BLaER1 (cell line): ENCODE data around the gene TNMD.

Experiments
- H3K27ac ChIP-seq: shearing (Covaris generic); formaldehyde crosslinking; 2 replicates; pipeline ENCODE4 v1.8.1; 2022
- H3K27me3 ChIP-seq: shearing (Covaris generic); formaldehyde crosslinking; 2 replicates; pipeline ENCODE4 v1.8.1; 2022
- H3K36me3 ChIP-seq: shearing (Covaris generic); formaldehyde crosslinking; 2 replicates; pipeline ENCODE4 v1.8.1; 2022
- H3K4me1 ChIP-seq: shearing (Covaris generic); formaldehyde crosslinking; 2 replicates; pipeline ENCODE4 v1.8.1; 2022
- H3K4me2 ChIP-seq: shearing (Covaris generic); formaldehyde crosslinking; 2 replicates; pipeline ENCODE4 v1.8.1; 2022
- H3K4me3 ChIP-seq: shearing (Covaris generic); formaldehyde crosslinking; 2 replicates; pipeline ENCODE4 v1.8.1; 2022
- H3K9ac ChIP-seq: shearing (Covaris generic); formaldehyde crosslinking; 2 replicates; pipeline ENCODE4 v1.8.1; 2022
- H3K9me3 ChIP-seq: shearing (Covaris generic); formaldehyde crosslinking; 2 replicates; pipeline ENCODE4 v1.8.1; 2022
- H4K20me1 ChIP-seq: shearing (Covaris generic); formaldehyde crosslinking; 2 replicates; pipeline ENCODE4 v1.8.1; 2022
- Cebpa-rat ChIP-seq: shearing (Covaris generic); IDR thresholded peaks from 2 replicates; pipeline ENCODE4 v1.8.1; 2022

The TNMD gene

DNA sequence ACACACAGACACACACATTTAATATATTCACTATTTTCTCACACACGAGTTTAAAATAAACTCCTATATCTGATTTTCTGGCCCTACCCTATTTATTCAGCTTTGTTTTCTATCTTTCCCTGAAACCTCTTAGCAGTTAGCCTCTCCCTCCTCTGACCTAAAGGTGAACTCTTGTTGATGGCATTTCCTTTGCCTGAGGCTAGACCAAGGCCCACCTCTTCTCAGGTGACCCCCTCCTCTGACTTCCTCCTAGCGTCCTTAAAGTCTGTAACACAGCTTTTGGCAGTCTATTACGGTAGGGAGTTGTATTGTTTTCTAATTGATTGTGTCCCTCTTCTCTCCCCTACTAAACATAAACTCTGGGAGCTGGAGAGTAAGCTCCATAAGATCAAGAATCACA, 57.6 kb downstream of the TNMD start:
- peaks cover 19% of the 10 kb centered on the region for H3K4me1 ChIP-seq
- H3K4me3 ChIP-seq = no peak overlapping the region
- no peak for TF ChIP-seq Cebpa-rat
- H3K4me2 ChIP-seq = no peak overlapping the region
- H3K36me3 ChIP-seq = no peaks in the 10 kb centered on the region
- no peak overlapping the region for H3K27ac ChIP-seq
- no peaks in the 10 kb centered on the region for H4K20me1 ChIP-seq
- no peak overlapping the region for H3K9ac ChIP-seq
- H3K9me3 ChIP-seq = no peaks in the 10 kb centered on the region
- H3K27me3 ChIP-seq = no peaks in the 10 kb centered on the region

DNA sequence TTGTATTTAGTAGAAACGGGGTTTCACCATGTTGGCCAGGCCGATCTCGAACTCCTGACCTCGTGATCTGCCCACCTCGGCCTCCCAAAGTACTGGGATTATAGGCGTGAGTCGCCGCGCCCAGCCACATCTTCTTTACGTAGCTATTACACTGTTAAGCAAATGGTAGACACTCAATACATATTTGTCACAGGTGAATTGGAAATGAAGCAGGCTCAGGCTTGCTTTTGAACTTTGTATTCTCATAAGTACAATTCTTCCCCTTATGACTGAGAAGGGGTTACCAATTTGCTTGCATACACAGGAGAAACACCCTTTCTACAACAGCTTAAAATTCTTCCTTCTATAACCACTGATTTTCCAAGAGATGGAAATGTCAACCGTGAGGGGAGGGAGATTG, 58.5 kb downstream of the TNMD start:
- H3K4me1 ChIP-seq = peaks cover 28% of the 10 kb centered on the region
- no peak overlapping the region for H3K9ac ChIP-seq
- H3K27ac ChIP-seq = no peak overlapping the region
- no peaks in the 10 kb centered on the region for H4K20me1 ChIP-seq
- H3K27me3 ChIP-seq = no peaks in the 10 kb centered on the region
- no peaks in the 10 kb centered on the region for H3K9me3 ChIP-seq
- no peaks in the 10 kb centered on the region for H3K36me3 ChIP-seq
- no peak overlapping the region for H3K4me3 ChIP-seq
- no peak for TF ChIP-seq Cebpa-rat
- no peak overlapping the region for H3K4me2 ChIP-seq

DNA sequence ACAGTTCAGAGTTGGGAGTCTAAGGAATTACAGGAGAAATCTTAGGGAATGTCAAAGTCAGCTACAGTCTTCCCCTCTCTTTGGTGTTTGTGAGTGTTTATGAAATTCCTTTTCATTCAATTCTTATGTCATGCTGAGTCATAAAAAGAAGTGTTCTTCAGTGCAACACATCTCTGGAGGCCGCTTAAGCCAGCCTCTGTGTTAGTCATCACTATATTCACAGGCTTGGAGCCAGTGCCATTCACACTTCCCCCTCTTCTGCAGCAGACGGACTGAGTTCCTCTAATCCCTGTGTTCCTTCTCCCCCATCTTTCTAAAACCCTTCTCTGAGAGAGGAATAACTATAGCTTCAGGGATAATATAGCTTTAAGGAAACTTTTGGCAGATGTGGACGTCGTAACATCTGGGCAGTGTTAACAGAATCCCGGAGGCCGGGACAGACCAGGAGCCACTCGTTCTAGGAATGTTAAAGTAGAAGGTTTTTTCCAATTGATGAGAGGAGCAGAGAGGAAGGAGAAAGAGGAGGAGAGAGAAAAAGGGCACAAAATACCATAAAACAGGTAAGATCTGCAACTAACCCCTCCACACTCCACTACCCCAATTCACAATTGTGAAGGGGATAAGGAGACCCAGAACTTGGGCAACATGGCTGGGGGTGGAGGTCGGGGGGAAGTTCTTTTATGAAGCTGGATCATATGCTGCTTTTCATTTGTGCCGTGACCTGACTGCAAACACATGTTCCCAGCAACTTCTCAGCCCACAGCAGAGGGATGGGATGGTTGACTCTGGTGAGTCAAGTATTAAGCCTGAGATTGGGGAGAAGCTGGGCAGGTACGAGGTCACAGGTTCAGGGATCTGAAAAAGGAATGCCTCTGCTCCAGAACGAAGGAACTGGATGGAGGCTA, 59.5 kb downstream of the TNMD start, which contains the start of gene SRPX2:
Gene SRPX2, plus strand, starts transcription at position 244 of the 905 bp plus-strand sequence. CDS start 2,124 bp downstream, outside the sequence.
- no peak within 1 kb of the TSS for H3K9ac ChIP-seq
- no peak within 1 kb of the TSS for H3K4me3 ChIP-seq
- no peaks in the 10 kb centered on the region for H4K20me1 ChIP-seq
- H3K4me1 ChIP-seq = peaks cover 36% of the 10 kb centered on the region
- H3K27me3 ChIP-seq = no peaks in the 10 kb centered on the region
- no peak for TF ChIP-seq Cebpa-rat
- no peaks in the 10 kb centered on the region for H3K9me3 ChIP-seq
- H3K36me3 ChIP-seq = no peaks in the 10 kb centered on the region
- no peak within 1 kb of the TSS for H3K27ac ChIP-seq
- H3K4me2 ChIP-seq = peak within 1 kb of the TSS; percentile 43

DNA sequence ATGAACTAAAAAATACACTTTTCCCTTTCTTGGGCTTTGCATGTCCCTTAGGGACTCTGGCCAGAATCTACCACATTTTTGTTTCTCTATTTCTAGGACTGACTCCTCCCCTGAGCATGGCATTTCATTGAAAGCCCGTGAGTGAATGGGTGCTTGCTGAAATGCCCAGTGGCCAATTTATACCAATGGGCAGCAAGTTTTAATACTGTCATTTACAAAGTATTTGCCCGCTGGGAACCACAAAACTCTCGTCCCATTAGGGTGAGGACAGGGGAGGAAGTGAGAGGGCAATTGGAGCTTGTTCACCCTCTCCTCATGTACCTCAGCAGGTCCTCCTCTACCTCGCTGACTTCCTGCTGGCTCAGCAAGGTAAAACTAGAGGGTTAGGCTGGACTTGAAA, 60.4 kb downstream of the TNMD start:
- H3K27ac ChIP-seq = no peak overlapping the region
- H3K4me3 ChIP-seq = no peak overlapping the region
- peak overlapping the region; percentile 43 for H3K4me2 ChIP-seq
- H3K9me3 ChIP-seq = no peaks in the 10 kb centered on the region
- H3K9ac ChIP-seq = no peak overlapping the region
- H3K4me1 ChIP-seq = peaks cover 42% of the 10 kb centered on the region
- H4K20me1 ChIP-seq = no peaks in the 10 kb centered on the region
- no peaks in the 10 kb centered on the region for H3K27me3 ChIP-seq
- no peak for TF ChIP-seq Cebpa-rat
- no peaks in the 10 kb centered on the region for H3K36me3 ChIP-seq

DNA sequence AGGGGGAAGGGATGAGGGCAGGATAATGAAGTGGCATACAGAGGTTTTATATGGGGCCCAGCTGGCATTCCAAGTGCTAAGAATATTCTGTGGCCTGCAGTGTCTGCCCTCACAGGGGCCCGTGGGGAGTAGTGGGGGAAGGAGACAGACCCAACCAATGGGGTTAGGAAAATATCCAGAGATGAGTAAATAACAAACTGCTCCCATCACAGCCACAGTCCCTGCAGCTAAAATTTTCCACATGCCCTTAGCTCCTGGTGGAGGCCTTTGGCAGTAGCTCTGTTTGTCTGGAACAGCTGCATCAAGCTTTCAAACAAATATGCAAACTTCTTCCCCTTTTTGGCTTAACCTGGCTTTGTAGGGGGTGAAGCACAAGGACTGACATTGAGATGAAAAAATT, 62.4 kb downstream of the TNMD start:
- Histone ChIP-seq H4K20me1 (no peaks in the 10 kb centered on the region), H3K9ac (no peak overlapping the region), H3K9me3 (no peaks in the 10 kb centered on the region), H3K36me3 (no peaks in the 10 kb centered on the region), H3K4me1 (peaks cover 42% of the 10 kb centered on the region), H3K27ac (no peak overlapping the region), H3K27me3 (no peaks in the 10 kb centered on the region), H3K4me3 (no peak overlapping the region), H3K4me2 (peak overlapping the region; percentile 70)
- TF ChIP-seq Cebpa-rat = no peak

DNA sequence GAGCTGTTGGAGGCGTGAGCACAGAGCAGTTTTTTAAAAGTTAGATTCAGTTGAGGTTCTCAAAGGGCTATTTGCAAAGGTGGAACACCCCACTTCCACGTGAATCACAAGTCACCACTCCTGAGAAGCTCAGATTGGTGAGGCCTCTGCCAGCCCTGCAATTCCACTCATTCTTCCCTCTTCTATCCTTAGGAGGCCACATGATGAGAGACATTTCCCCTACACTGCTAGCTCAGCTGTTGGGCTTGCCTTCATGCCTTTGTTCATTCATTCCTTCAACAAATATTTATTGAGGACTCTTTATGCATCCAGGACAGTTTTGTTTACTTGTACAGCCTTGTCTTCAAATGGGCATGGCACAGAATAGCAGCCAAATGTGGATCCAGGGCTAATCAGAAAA, 63.0 kb downstream of the TNMD start:
- no peaks in the 10 kb centered on the region for H3K9me3 ChIP-seq
- no peak overlapping the region for H3K4me3 ChIP-seq
- no peaks in the 10 kb centered on the region for H4K20me1 ChIP-seq
- no peak overlapping the region for H3K9ac ChIP-seq
- TF ChIP-seq Cebpa-rat = no peak
- H3K36me3 ChIP-seq = no peaks in the 10 kb centered on the region
- no peaks in the 10 kb centered on the region for H3K27me3 ChIP-seq
- H3K4me2 ChIP-seq = peak overlapping the region; percentile 70; the same call in 1 of the 2 replicates
- no peak overlapping the region for H3K27ac ChIP-seq
- H3K4me1 ChIP-seq = peaks cover 42% of the 10 kb centered on the region

DNA sequence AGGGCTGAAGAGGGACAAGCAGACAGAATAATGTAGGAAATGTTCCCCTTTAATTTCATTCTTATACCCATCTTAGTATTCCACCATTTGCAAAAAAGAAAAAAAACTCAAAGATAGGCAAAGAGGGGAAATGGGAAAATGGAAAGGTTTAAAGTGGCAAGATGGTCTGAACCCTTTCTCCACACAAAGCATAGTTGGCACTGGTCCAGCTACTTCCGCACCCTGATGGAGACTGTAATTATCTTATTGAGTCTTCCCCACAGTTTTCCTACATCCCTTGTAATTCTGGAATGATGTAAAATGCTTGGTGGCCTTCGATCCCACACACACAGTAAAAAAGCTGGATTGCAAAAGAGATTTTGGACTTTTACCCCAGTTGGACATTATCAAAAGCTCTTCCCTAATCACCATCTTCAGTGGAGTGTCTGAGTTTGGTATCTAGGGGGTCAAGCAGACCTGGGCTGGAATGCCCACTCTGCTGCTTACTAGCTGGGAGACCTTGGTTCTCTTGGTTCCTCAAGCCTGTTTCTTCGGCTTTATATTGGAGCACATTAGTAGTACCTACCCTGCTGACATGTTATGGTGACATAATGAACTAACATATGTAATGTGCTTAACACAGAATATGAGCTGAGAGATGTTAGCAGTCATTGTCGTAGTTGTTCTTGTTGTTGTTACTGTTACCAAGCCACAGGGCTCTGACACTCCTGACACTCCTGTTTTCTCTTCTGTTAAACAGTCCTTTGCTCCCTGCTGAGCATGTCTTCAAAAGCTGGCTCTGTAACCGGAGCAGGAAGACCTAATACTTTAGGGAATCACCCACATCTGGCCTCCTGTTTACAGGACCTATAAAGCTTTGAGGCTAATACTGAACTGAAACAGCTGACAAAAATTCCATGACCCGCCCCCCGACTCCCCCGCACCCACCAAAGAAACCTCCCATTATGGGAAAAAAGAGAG, 64.0 kb downstream of the TNMD start:
- Histone ChIP-seq H3K4me3 (no peak overlapping the region), H3K27ac (no peak overlapping the region), H3K9ac (no peak overlapping the region), H3K4me2 (peak overlapping the region; percentile 31), H3K9me3 (no peaks in the 10 kb centered on the region), H3K4me1 (peaks cover 42% of the 10 kb centered on the region), H3K27me3 (no peaks in the 10 kb centered on the region), H3K36me3 (no peaks in the 10 kb centered on the region), H4K20me1 (no peaks in the 10 kb centered on the region)
- TF ChIP-seq Cebpa-rat = no peak
